Middle frontal gyrus (tissue), 1 donor: Measurements from ENCODE around the gene DENND4A.
"Not testable (repeated sequence)": the region's sequence is repeated elsewhere in the genome, so short reads cannot be mapped to it uniquely, and the experiment has no call there.

Source experiments
- DNase-seq: peaks from one replicate; pipeline ENCODE4 v3.0.0-alpha.2; 2015; ENCODE audit warnings: low spot score; ENCODE audit errors: extremely low spot score

Gene DENND4A

DNA sequence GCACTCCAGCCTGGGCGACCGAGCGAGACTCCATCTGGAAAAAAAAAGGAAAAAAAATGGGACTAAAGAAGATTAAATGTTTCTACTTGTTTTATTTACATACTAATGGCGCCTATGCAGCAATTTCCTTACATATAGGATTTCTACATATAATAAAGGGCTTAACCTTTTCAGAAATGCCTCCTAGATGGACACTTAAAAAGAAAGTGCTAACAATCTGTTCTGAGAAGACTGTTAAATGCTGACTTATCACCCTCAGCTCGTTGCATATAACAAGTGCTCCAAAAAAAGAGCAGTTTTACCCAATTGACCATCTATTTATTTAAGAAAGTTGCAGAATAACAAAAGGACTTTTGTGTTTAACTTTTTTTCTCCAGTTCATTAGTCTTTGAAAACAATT lies 32.7 kb downstream of the DENND4A start:
- no peak for DNase-seq

- no peak for DNase-seq
These were observed 33.9 kb downstream of the DENND4A start for GRCh38 chr15:65758242-65758641.

DNA sequence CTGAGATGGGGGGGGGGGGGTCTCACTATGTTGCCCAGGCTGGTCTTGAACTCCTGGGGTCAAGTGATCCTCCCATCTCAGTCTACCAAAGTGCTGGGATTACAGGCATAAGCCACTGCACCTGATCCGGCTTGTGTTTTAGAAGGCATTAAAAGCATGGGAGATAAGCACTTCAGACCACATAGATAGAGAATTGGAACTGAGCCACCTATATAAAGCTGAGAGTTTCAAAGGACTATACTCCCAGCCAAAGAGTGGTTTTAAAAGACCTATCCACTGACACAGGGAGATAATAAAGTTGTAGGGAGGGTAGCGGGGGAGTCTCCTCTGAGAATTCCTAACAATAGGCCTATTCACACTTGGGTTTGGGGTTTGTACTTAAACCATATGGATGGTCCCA lies 34.8 kb downstream of the DENND4A start:
- no peak for DNase-seq

- no peak for DNase-seq
These were observed 39.9 kb downstream of the DENND4A start for GRCh38 chr15:65752151-65752700.

- no peak for DNase-seq
These were observed 40.7 kb downstream of the DENND4A start for GRCh38 chr15:65751431-65751830.

- no peak for DNase-seq
These were observed 44.8 kb downstream of the DENND4A start for GRCh38 chr15:65747265-65747664.

DNA sequence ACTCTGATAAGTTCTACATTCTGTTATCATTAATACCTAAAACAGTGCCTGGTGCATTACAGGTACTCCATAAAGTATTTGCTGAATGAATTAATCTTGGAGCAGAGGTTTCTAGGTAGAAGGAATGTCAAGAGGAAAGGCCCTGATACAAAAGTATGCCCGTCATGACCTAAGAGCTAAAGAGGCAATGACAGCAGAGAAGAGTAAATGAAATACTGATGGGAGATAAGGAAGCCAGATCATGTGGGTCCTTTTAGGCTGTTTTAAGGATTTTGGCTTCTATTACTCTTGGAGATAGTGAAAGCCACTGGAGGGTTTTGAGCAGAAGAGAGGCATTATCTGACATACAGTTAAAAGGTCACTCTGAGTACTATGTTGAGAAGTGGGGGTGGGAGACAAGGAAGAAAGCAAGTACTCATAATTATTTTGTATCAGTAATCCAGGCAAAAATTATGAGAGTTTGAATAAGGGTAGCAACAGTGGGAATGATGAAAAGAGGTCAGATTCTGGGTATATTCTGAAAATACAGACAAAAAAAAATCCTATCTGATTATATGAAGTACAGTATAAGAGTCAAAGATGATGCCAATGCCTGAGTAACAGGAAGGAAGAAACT lies 48.3 kb downstream of the DENND4A start:
- DNase-seq = no peak

- DNase-seq = no peak
These were observed 51.9 kb downstream of the DENND4A start for GRCh38 chr15:65740148-65740547.

DNA sequence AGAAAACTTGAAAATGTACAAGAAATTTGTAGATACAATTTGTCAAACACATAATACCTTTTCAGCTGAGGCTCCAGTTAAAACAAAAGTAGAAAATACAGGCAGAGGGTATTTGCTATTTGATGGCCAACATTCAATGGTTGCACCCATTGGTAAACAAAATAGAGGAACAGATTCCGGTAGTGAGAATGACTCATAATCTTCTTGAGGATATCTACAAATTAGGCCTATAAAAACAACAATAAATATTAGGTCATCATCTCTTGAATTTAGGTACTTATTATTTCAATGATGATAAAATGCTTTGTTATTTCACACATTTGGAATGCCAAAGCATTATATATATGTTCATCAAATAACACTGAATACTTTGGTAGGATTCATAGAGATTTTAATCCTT lies 53.4 kb downstream of the DENND4A start:
- no peak for DNase-seq

GRCh38 chr15:65733599-65733998 lies 58.5 kb downstream of the DENND4A start:
- not testable (repeated sequence) for DNase-seq

DNA sequence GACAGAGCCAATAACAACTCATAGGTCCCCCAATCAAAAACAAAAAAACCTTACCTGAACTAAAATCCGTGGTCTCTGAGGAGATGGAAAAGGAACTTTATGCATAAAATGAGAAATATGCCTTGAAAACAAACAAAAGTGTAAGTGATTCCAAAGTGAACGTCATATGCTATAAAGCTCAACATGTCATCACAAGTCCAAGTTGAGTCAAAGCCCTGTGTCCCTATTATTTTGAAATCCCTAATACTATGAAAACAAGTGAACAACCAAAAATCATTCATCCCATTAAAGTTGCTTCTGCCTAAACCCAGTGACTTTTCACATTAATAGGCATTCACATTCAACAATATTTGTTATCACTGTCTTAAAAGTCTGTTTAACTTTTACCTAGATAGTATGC lies 59.4 kb downstream of the DENND4A start:
- no peak for DNase-seq

DNA sequence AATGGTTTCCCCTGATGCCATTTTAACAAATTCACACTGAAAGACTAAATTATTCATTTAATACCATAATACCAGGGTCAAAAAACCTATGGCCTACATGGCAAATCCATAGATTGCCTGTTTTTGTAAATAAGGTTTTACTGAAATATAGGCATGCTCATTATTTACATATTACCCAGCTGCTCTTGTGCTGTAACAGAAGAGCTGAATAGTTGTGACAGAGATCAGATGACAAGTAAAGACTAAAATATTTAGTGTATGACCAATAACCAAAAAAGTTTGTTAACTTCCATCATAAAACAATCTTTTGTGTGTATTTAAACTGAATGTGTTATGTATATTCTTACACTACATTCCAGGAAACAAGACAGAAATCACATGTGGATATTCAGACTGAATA lies 60.2 kb downstream of the DENND4A start:
- no peak for DNase-seq

- DNase-seq = no peak
These were observed 61.4 kb downstream of the DENND4A start for GRCh38 chr15:65730549-65731172.

GRCh38 chr15:65724464-65725215 lies 67.5 kb downstream of the DENND4A start:
- DNase-seq = no peak

GRCh38 chr15:65723876-65724275 lies 68.2 kb downstream of the DENND4A start:
- no peak for DNase-seq

DNA sequence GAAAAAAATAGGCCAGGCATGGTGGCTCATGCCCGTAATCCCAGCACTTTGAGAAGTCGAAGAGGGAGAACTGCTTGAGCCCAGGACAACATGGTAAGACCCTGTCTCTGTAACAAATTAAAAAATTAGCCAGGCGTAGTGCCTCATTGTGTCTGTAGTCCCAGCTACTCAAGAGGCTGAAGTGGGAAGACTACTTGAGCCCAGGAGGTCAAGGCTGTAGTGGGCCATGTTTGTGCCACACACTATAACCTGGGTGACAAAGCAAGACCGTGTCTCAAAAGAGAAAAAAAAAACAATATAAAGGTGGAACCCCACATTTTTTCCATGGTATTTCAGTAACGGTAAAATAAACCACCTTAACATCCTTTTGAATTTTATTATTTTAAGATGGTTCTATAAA lies 69.9 kb downstream of the DENND4A start:
- no peak for DNase-seq

DNA sequence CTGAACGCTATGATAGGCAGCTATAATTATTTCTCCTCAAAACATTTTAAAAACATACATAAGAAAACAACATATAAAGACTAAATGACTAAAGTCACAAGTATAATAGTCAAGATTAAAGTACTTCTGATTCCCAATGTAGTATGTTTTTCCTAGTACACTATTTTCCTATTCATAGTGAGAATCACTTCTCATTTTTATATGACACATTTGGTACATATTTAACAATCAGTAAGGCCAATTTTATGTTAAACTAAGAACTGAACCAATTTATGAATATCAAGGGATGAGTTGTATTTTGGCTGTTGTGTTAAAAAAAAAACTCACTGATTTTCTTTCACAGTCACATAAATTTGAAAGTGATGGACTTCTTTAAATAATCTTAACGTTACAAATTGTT lies 79.7 kb downstream of the DENND4A start:
- DNase-seq = no peak

- DNase-seq = no peak
These were observed 97.0 kb downstream of the DENND4A start for GRCh38 chr15:65695081-65695480.

- DNase-seq = no peak
These were observed 101.3 kb downstream of the DENND4A start for GRCh38 chr15:65690778-65691177.

GRCh38 chr15:65690173-65690572 lies 101.9 kb downstream of the DENND4A start:
- DNase-seq = no peak

GRCh38 chr15:65688462-65688861 lies 103.6 kb downstream of the DENND4A start:
- DNase-seq = no peak

GRCh38 chr15:65682404-65682911 lies 109.6 kb downstream of the DENND4A start:
- no peak for DNase-seq
